GM19239 (cell line): Measurements from ENCODE around the gene ABHD8.
"Not testable (repeated sequence)": the region's sequence is repeated elsewhere in the genome, so short reads cannot be mapped to it uniquely, and the experiment has no call there.

Experiments
- DNase-seq: peaks from one replicate; pipeline ENCODE4 v3.0.0; 2011; ENCODE audit warnings: low spot score; ENCODE audit not compliant: insufficient read length
- FAIRE-seq: peaks from 2 replicates; lab custom pipeline; 2011; peaks lifted over from hg19 to GRCh38; lab: Jason Lieb, UNC

ABHD8 gene

DNA sequence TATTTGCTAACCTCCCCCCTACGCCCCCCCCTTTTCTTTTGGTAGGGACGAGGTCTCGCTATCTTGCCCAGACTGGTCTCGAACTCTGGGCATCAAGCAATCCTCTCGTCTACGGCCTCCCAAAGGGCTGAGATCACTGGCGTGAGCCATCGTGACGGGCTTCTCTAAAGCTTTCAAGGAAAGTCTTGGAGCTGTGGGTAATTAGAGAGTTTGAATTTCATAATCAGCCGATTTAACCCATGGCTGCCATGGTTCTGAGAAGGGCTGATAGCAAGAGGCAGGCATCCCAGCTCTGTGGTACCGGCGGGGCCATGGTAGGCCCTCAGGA, 679 bp upstream of the ABHD8 start:
- no peak for FAIRE-seq
- DNase-seq, result no peak

DNA sequence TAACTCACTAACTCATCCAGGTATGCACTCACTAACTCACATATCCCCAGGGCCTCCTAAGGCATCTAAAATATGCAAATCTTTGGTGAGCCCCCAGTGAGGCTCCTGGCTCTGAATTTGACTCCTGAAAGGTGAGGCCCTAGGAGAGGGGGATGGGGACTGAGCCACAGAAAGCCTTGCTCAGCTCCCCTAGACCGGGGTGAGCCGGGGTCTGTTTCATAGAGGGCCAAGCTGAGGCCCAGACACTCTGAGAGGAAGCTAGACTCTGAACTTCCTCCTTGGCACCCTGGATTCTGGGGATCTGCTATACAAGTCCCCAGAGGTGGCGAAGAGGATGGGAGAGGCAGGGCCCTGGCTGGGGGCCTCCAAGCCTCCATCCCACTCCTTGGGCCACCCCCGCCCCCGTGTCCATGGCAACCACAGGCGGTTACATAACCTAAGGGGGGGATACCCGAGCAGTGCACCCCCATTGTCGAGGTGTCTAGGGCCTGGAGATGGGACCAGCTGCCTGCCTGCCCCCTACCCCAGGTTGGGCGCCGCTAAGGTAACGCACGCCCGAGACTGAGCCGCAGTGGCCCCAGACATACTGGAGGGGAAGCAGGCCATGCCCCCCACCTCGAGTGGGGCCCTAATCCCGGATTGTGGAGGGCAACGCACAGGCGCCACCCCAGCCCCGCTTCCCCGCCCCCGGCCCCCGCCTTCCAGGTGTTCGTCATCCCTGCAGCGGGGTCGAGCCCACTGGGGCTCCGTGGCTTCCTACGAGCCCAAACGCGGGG, 646 bp downstream of the ABHD8 start:
- FAIRE-seq, result no peak
- no peak for DNase-seq

DNA sequence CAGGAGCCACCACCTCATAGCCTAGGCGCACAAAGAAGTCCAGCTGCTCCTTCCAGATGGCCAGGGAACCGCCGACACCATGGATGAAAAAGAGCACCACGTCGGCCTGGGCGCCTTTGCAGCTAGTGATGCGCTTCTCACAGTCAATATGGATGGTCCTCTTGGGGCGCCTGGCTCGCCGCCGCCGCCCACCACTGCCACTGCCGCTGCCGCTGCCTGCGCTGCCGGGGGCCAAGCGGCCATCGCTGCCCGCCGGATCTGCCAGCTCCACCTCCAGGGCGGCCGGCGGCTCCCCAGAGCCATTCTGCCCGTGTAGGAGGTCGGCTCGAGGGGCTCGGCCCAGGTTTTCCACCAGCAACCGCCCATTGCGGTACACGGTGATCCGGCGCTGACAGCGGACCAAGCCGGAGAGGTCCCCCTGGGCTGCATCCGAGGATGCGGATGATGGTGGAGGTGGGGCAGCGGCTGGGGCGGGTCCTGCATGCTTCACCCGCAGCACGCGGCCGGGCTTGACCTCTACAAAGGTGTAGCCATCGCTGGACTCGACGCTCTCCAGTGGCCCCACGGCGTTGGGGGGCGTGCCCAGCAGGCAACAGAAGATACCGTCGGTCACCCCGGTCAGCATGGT, 2.1 kb downstream of the ABHD8 start:
- no peak for DNase-seq
- FAIRE-seq, result no peak

DNA sequence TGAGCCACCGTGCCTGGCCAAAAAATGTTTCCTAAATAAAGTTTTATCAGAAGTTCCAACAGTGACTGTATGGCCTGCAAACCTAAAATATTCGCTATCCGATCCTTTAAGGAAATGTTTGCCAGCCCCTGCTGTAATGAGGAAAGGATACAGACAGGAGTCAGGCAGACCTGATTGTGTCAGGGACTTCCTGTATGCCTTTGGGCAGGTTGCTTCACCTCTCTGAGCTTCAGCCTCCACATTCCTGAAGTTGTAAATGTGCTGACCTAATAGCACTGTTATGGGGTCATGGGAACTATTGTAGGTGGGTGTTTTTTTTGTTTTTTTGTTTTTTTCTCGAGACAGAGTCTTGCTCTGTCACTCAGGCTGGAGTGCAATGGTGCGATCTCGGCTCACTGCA, 6.2 kb downstream of the ABHD8 start:
- DNase-seq, result no peak
- FAIRE-seq, result no peak

DNA sequence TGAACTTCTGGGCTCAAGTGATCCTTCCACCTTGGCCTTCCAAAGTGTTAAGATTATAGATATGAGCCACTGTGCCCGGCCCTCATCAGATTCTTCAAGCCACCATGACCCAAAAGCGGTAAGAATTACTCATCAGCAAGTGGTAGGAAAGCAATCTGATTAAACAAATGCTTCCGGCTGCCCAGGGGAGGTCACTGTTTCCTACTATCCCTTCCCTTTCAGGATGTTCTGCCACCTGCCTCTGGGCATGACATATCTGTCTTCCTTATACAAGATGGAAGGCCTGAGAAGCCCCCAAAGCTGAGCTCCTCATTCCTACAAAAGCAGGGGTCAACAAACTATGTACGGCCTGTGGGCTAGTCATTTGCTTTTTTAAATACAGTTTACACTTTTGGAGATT, 7.0 kb downstream of the ABHD8 start:
- DNase-seq (no peak), FAIRE-seq (no peak)

DNA sequence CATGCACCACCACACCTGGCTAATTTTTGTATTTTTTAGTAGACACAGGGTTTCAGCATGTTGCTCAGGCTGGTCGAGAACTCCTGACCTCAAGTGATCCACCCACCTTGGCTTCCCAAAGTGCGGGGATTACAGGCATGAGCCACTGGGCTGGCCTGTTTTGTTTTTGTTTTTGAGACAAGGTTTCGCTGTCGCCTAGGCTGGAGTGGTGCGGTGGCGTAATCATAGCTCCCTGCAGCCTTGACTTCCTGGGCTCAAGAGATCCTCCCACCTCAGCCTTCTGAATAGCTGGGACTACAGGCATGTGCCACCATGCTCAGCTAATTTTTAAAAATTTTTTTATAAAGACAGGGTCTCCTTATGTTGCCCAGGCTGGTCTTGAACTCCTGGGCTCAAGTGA, 7.7 kb downstream of the ABHD8 start:
- not testable (repeated sequence) for DNase-seq, FAIRE-seq

DNA sequence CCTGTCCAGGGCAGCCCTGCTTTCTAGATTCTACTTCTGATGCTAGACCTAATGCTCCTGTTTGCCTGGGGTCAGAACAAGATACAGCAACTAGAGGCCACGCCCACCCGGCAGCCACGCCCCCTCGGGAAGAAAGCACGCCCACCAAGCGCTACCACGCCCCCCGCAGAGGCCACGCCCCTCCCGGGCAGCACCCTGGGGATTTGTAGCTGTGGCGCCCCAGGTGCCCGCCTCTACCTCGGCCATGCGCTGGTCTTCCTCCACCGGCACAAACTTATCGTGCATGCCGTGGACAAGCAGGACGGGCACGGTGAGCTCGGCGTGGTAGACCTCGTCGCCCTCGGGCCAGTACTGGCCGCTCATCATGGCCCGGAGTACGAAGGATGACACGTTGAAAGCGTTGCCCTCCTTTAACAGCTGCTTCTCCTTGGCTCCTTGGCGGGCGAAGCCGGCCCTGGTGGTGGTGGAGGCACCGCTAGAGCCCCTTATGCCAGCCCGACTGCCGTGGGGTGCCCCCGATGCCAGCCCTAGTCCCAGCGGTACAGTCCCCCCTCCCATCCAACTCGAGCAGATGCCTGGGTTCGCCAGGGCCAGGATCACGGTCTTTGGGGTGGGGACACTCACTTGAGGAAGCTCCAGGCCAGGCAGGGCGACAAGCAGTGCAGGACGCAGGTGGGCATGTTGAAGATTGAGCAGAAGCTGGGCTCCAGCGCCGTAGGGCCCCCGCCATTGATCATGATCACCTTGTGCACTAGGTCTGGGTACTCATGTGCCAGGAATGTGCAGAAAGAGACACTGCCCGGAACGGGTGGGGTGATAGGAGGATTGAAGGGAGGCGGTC, 9.0 kb downstream of the ABHD8 start:
- no peak for FAIRE-seq

DNA sequence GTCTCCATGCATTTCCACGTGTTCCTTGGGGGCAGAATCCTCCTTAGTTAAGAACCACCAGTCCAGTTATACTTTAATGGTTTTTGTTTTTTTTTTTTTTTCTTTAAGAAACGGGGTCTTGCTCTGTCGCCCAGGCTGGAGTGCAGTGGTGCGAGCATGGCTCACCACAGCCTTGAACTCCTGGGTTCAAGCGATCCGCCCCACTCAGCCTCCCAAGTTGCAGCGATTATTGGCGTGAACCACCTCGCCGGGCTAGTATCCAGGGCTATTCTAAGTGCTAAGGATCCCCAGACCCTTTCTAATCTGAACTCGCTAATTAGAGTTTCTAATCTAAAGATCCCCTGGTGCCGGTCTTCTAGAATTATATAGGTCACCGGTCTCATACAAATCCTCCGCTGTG, 9.6 kb downstream of the ABHD8 start:
- FAIRE-seq (no peak), DNase-seq (no peak)

More for the DNA sequence above, 9.0 kb downstream of the ABHD8 start:
- peak; percentile 44 for DNase-seq

DNA sequence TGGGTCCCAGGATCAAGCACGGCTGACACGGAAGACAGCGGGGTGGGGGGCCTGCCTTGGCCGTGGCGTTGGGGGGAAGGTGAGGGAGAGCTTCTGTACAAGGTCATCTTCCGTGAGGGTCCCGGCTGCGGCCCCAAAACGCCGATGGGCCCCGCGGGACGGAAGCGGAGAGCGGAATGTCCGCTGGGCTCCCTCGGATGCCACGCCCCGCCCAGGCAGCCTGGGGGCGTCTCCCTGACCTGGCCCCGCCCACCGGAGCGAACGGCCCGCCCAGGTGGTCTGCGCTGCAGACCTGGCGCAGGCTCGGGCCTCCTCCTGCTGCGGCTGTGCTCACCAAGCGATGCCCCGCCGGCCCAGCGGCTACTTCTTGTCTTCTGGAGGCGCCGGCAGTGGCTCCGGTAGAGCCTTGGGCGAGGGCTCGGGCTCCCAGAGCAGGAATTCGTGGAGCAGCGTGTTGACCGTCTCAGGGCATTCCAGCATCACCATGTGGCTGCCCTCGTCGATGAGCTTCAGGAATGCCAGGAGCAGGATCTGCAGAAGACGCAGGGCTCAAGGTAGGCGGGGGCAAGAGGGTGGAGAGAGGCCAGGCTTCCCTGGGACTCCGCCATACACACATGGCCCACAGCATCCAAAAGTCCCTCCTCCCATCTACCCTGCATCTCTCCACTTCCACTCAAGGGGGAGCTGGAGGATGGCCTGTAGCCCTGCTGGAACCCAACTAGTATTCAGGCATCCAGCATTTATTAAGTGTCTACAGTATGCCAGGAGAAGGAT, 10.7 kb downstream of the ABHD8 start:
- DNase-seq, result peak; percentile 97
- peak; percentile 95 for FAIRE-seq

DNA sequence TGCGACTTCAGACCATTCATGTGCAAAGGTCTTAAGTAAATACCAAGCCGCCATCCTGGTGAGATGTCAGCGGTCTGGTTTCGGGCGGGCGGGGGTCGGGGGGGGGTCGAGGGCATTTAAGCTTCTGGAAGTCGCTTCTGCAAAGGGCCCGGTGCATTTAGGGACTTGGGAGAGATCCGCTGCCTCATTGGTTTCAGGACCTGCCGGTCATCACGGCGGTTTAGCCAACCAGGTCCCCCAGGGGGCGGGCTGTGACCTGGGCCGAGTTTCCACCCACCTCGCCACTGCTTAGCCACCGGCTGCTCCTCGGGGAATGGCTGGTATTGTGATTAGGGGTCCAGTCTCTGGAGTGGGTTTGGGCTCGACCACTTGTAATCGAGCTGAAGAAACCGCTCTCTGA, 13.7 kb downstream of the ABHD8 start:
- DNase-seq (no peak), FAIRE-seq (peak; percentile 78)

DNA sequence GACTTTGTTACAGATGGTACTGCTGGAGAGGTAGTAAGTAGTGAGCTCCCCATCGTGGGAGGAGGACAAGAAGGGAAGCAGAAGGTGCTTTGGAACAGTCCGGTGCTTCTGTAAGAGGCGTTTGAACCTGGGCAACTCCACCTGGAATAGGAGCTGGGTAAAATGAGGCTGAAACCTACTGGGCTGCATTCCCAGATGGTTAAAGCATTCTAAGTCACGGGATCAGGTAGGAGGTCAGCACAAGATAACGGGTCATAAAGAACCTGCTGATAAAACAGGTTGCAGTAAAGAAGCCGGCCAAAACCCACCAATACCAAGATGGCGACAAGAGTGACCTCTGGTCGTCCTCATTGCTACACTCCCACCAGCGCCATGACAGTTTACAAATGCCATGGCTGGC, 16.5 kb downstream of the ABHD8 start:
- DNase-seq (no peak), FAIRE-seq (no peak)

DNA sequence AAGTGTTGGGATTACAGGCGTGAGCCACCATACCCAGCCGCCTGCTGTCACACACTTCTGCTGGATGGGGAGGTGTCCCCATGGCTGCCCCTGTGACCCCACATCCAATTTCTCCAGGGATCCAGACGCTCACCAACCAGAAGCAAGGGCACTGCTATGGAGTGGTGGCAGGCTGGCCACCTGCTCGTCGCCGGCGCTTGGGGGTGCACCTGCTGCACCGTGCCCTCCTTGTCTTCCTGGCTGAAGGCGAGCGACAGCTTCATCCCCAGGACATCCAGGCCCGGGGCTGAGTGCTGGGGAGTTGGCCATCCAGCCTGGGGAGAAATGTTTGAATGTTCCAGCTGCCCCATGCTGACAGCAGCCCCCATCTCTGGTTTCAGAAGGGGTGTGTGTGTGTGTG, 17.0 kb downstream of the ABHD8 start:
- FAIRE-seq (no peak), DNase-seq (no peak)

DNA sequence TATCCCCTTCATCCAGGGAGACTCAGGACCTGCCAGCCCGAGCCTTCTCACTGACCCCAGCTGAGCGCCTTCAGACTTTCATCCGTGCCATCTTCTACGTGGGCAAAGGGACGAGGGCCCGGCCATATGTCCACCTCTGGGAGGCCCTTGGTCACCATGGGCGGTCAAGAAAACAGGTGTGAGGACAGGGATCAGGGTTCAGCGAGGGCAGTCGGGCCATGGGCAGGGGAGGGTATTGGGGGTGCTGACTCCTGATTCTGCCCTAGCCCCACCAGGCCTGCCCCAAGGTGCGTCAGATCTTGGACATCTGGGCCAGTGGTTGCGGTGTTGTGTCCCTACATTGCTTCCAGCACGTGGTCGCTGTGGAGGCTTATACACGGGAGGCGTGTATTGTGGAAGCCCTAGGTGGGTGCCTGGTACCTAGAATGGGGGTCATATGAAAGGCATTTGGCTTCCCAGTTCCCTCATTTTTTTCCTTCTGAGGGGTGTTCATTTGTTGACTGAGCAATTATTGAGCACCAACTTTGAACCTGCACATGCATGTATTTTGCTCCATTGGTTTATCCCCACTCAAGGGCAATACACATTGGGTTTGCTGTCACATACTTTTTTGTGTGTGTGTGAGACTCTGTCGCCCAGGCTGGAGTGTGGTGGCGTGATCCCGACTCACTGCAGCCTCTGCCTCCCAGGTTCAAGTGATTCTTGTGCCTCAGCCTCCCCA, 17.6 kb downstream of the ABHD8 start:
- no peak for FAIRE-seq

DNA sequence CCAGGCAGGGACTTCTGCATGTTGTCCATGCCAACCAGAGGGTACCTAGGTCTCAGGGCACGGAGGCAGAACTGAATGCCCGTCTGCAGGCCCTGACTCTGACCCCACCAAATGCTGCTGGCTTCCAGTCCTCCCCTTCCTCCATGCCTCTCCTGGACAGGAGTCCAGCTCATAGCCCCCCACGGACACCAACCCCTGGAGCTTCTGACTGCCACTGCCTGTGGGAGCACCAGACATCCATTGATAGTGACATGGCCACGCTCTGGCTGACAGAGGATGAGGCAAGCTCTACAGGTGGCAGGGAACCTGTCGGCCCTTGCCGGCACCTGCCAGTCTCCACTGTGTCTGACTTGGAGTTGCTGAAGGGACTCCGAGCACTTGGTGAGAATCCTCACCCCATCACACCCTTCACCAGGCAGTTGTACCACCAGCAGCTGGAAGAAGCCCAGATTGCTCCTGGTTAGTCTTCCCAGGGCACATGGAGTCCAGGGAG, 19.7 kb downstream of the ABHD8 start:
- FAIRE-seq, result no peak
- DNase-seq, result no peak

More for the DNA sequence above, 17.6 kb downstream of the ABHD8 start:
- no peak for DNase-seq

DNA sequence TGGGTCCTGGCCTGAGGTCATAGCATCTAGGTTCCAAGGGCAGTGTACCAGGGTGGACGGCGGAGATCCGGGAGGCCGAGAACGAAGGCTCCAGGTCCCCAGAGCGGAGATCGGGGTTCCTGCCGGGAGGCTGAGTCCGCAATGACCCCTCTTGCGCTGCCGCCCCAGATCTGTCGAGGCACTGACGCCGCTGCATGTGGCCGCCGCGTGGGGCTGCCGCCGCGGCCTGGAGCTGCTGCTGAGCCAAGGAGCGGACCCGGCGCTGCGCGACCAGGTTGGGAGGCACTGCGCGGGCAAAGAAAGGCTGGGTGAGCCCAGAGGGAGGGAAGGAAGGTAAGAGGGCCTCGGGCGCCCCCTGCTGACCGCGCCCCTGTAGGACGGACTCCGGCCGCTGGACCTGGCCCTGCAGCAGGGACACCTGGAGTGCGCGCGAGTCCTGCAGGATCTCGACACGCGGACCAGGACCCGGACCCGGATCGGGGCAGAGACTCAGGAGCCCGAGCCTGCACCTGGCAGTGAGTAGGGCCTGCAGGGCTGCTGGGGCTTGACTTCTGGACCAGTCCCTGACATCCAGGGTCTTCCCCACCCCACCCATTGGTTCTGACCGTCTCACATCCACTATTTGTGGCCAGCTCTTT, 20.6 kb downstream of the ABHD8 start:
- DNase-seq, result peak; percentile 88

DNA sequence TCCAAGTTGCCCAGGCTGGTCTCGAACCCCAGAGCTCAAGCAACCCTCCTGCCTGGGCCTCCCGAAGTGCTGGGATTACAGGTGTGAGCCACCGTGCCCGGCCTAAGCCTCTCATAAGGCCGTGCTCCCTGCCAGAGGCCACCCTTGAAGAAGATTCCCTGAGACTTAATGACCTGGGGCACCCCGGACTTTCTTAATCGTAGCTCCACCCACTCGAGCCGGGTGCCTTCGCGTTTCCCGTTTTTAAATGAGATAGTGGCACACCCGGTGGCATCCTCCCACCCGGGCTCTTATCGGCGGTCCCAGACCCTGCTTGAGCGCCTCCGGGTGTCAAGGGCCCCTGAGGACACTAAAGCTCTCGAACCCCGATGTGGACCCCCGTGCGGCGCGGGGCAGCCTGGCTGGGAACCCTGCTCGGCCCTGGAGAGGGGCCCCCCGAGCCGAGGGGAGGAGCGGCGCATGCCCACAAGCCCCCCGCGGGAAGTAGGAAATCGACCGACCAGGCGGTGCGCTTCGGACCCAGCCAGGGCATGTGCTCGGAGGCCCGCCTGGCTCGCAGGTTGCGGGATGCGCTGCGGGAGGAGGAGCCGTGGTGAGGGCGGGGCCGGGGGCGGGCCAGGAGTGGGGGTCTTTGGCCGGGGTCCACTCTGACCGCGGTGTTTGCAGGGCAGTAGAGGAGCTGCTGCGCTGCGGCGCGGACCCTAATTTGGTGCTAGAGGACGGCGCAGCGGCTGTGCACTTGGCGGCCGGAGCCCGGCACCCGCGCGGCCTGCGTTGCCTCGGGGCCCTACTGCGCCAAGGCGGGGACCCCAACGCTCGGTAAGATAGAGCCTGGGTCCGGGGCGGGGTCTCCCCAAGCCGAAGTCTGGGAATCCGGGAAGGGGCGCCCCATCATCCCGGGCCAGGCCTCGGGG, 21.6 kb downstream of the ABHD8 start, which contains the start of gene ANKLE1:
TSS of gene ANKLE1 (plus strand) at position 511 of the 914 bp plus-strand sequence. CDS start at position 531, 20 bp downstream.
- FAIRE-seq (peak; percentile 89), DNase-seq (no peak)

More for the DNA sequence above, 20.6 kb downstream of the ABHD8 start:
- peak; percentile 92 for FAIRE-seq

DNA sequence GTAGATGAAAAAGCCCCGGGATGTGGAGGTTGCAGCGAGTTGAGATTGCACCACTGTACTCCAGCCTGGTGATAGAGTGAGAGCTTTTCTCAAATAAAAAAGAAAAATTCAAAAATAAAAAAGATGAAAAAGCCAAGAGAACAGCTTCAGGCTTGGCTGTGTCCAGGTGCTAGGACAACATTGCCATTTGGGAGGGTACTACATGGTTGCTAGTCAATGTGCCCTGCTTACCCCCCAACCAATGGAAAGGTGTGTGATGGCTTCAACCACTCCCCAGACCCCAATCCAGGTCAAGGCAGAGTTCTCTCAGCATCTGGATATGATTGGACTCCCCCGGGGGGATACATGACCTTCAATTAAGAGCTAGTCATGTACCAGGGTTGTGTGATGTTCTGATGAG, 23.8 kb downstream of the ABHD8 start:
- FAIRE-seq (no peak), DNase-seq (no peak)
